ENCODE results near the gene HACD1.

DNA sequence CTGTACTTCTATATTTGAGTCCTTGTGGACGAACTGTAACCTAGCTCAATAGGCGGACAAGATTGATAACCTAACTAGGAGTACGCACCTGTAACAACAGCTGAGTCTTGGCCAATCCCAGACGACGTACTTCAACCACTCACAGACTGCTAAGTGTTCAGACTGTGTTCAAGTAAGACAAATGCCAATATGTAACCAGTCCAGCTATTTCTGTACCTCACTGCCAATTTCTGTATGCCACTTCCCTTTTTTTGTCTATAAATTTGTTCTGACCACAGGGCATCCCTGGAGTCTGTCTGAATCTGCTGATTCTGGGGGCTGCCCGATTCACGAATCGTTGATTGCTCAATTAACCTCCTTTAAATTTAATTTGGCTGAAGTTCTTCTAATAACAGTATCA lies 32.2 kb downstream of the HACD1 start:
- TF ChIP-seq, protein P1, sequence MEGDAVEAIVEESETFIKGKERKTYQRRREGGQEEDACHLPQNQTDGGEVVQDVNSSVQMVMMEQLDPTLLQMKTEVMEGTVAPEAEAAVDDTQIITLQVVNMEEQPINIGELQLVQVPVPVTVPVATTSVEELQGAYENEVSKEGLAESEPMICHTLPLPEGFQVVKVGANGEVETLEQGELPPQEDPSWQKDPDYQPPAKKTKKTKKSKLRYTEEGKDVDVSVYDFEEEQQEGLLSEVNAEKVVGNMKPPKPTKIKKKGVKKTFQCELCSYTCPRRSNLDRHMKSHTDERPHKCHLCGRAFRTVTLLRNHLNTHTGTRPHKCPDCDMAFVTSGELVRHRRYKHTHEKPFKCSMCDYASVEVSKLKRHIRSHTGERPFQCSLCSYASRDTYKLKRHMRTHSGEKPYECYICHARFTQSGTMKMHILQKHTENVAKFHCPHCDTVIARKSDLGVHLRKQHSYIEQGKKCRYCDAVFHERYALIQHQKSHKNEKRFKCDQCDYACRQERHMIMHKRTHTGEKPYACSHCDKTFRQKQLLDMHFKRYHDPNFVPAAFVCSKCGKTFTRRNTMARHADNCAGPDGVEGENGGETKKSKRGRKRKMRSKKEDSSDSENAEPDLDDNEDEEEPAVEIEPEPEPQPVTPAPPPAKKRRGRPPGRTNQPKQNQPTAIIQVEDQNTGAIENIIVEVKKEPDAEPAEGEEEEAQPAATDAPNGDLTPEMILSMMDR (IDR thresholded peaks at IDR 0.05): no peak
- TF ChIP-seq POLR2A (IDR thresholded peaks at IDR 0.05): no peak

All from heart left ventricle (tissue), 13 donors.